ENCODE data around the gene GATAD1. TPM values are rescaled to one million over a fixed set of nuclear protein-coding genes. Genes with fewer than 3 reads are reported as not detected.

The GATAD1 gene
- total RNA-seq, 1 experiment from 2014 or later: 14.6 TPM

Other genes with a start within 250 kb of the GATAD1 start
- gene KRIT1, start 201.6 kb upstream of the GATAD1 start, total RNA-seq (2014; rRNA removed; shearing (Covaris generic)): 35.0 and 42.0 TPM in 2 replicates
- gene ANKIB1, start 201.5 kb upstream of the GATAD1 start, total RNA-seq (2014; rRNA removed; shearing (Covaris generic)): 34.7 and 45.6 TPM in 2 replicates
- gene ERVW-1, start 30.5 kb downstream of the GATAD1 start, total RNA-seq (2014; rRNA removed; shearing (Covaris generic)): not detected in 2 replicates
- gene PEX1, start 81.0 kb downstream of the GATAD1 start, total RNA-seq (2014; rRNA removed; shearing (Covaris generic)): 9.8 and 10.8 TPM in 2 replicates
- gene RBM48, start 81.3 kb downstream of the GATAD1 start, total RNA-seq (2014; rRNA removed; shearing (Covaris generic)): 8.1 and 13.2 TPM in 2 replicates
- gene FAM133B, start 142.9 kb downstream of the GATAD1 start, total RNA-seq (2014; rRNA removed; shearing (Covaris generic)): 26.9 and 34.0 TPM in 2 replicates